Testis (tissue), 3 donors: ENCODE results near the gene HSD17B12. TPM values are rescaled to one million over a fixed set of nuclear protein-coding genes. Genes with fewer than 3 reads are reported as not detected.

Experiments
- DNase-seq: peaks from one replicate; pipeline ENCODE4 v3.0.0-alpha.2; 2019
- H3K27ac ChIP-seq, 2 donors: fragments of 200-600 bp; sonication (generic); one replicate each; pipeline ENCODE4 v1.5.1; 2019
- H3K27me3 ChIP-seq: fragments of 200-600 bp; sonication (generic); one replicate; pipeline ENCODE4 v1.5.1; 2019
- H3K36me3 ChIP-seq: fragments of 200-600 bp; sonication (generic); one replicate; pipeline ENCODE4 v1.5.1; 2017; ENCODE audit warnings: low read depth; ENCODE audit errors: missing control alignments
- H3K4me1 ChIP-seq: fragments of 200-600 bp; sonication (generic); one replicate; pipeline ENCODE4 v1.5.1; 2019
- H3K4me3 ChIP-seq, 2 donors: fragments of 200-600 bp; sonication (generic); one replicate each; pipeline ENCODE4 v1.5.1; 2017 to 2019
- H3K9me3 ChIP-seq: fragments of 200-600 bp; sonication (generic); one replicate; pipeline ENCODE4 v1.5.1; 2017
- CTCF ChIP-seq, 3 experiments: fragments of 450-650 bp in 2 of 3; fragments of 200-600 bp in 1 of 3; sonication (generic) in 1 of 3; IDR thresholded peaks; one replicate each; pipeline ENCODE4 v1.5.1; 2016 to 2019; ENCODE audit warnings: antibody characterized with exemption in 3 of 3, mild to moderate bottlenecking in 2 of 3, moderate library complexity in 1 of 3
- POLR2A ChIP-seq: fragments of 450-650 bp; IDR thresholded peaks from one replicate; pipeline ENCODE4 v1.6.1; 2017; ENCODE audit warnings: antibody characterized with exemption, mild to moderate bottlenecking, moderate library complexity
- WGBS, 2 donors: methylation state at CpG; one replicate each; pipeline ENCODE4 v1.1.5; 2018; 5-methylcytosine and 5-hydroxymethylcytosine counted together
- intact Hi-C: fragments of 100-400 bp; cut with DNase I; formaldehyde crosslinking; loops from one replicate; pipeline ENCODE4 v1.15.1; 2023; ENCODE audit warnings: low total_unique reads
- polyA plus RNA-seq: library from polyadenylated mRNA; stranded (reverse); fragments of 350-450 nt; fragmentation: Illumina TruSeq; extraction: RNeasy Lipid Tissue Mini Kit (QIAGEN cat#74804); gene quantifications from one replicate; pipeline ENCODE4 v1.2.3, GENCODE V29; 2014; ENCODE audit warnings: low read depth, low replicate concordance; ENCODE audit not compliant: insufficient read depth
- total RNA-seq, 2 donors: library from RNA; depleted of rRNA; stranded (reverse); fragments of >200 nt; gene quantifications; one replicate each; pipeline ENCODE4 v1.2.3, GENCODE V29; 2016

HSD17B12 gene
- total and polyA plus RNA-seq, 3 donors from 2014 or later = 59.6 to 113 (median 93.5) TPM

GRCh38 chr11:43819926-43820325 lies 139.4 kb downstream of the HSD17B12 start:
- Histone ChIP-seq H3K27ac (no peak overlapping the region), H3K9me3 (no peaks in the 10 kb centered on the region), H3K4me3 (no peak overlapping the region), H3K27me3 (no peaks in the 10 kb centered on the region), H3K4me1 (no peaks in the 10 kb centered on the region), H3K36me3 (no peaks in the 10 kb centered on the region)
- DNase-seq = no peak
- TF ChIP-seq CTCF (IDR thresholded peaks at IDR 0.05) (no peak), POLR2A (no peak)
- intact Hi-C loops = no loop called here
- 88 to 95% methylated on average over 2 of the region's 2 CpGs for WGBS, 2 donors

DNA sequence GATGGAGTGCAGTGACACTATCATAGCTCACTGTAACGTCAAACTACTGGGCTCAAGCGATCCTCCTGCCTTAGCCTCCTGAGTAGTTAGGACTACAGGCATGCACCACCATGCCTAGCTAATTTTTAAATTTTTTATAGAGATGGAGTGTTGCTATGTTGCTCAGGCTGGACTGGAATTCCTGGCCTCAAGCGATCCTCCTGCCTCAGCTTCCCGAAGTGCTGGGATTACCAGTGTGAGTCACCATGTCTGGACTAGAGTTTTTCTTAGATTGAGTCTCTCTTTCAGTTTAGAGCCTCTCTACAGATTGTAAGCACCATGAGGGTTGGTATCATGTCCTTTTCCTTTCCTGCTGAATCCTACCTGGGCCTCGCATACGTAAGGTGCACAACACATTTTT lies 142.8 kb downstream of the HSD17B12 start:
- Histone ChIP-seq H3K27ac (no peak overlapping the region), H3K36me3 (no peaks in the 10 kb centered on the region), H3K9me3 (no peaks in the 10 kb centered on the region), H3K4me3 (no peak overlapping the region), H3K4me1 (no peaks in the 10 kb centered on the region), H3K27me3 (no peaks in the 10 kb centered on the region)
- DNase-seq = no peak
- no peak for TF ChIP-seq CTCF (IDR thresholded peaks at IDR 0.05)
- TF ChIP-seq POLR2A = no peak
- WGBS, 2 donors = 93 to 98% methylated on average over 6 of the region's 6 CpGs
- intact Hi-C loops = no loop called here

DNA sequence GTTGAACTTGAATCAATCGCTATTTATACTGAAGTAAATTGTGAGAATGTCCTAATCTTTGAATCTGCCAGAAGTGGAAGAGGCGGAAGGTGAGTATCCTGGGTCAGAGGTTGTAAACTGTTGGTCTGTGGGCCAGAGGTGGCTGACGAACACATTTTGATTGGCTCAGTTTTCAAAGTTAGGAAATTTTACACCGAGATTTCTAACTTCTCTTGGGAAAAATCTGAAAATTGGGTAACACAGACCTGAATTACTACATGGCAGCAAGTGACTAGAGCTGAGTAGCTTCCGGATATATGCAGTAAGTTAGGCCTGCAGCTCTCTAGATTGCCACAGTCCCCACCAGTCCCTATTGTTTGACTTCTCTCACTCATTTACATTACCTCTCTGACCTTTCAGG lies 143.3 kb downstream of the HSD17B12 start:
- no peaks in the 10 kb centered on the region for H3K36me3 ChIP-seq
- DNase-seq = no peak
- H3K4me3 ChIP-seq = no peak overlapping the region
- no peak overlapping the region for H3K27ac ChIP-seq
- TF ChIP-seq CTCF (IDR thresholded peaks at IDR 0.05) (no peak), POLR2A (no peak)
- H3K9me3 ChIP-seq = no peaks in the 10 kb centered on the region
- intact Hi-C loops = no loop called here
- H3K4me1 ChIP-seq = no peaks in the 10 kb centered on the region
- no peaks in the 10 kb centered on the region for H3K27me3 ChIP-seq
- 94 to 97% methylated on average over 5 of the region's 5 CpGs for WGBS, 2 donors

DNA sequence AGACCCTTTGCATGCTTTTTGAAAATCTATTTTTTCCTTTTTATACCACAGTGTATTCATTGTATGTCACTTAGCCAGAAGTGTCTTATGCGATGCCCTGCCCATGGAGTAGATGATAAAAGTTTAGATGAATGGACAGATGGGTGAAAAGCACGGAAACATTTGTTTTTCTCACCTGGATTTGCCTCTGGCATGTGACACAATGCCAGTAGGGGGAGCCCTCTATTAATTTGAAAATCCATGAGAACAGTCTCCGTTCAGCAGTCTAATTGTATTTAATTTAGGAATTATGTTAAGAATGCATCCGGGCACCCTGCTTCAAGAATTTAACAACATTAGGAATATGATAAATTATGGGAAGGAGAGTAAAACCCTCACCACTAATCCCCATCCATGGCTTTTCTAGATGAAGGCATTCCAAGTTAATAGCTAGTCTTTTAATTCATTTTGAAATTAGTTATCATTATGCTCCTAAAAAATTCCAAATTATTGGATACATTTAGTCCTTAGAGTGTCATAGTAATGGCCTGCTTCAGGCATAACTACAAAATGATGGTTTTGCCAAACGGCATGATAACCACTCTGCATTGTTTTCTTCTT lies 144.8 kb downstream of the HSD17B12 start:
- H3K27ac ChIP-seq = no peak overlapping the region
- 52 to 59% methylated on average over 5 of the region's 5 CpGs for WGBS, 2 donors
- H3K27me3 ChIP-seq = no peaks in the 10 kb centered on the region
- H3K9me3 ChIP-seq = no peaks in the 10 kb centered on the region
- H3K36me3 ChIP-seq = no peaks in the 10 kb centered on the region
- no peak overlapping the region for H3K4me3 ChIP-seq
- DNase-seq = peak; percentile 23
- intact Hi-C loops = no loop called here
- peak; percentile 23 to 69 (median 46) for TF ChIP-seq CTCF (IDR thresholded peaks at IDR 0.05)
- no peak for TF ChIP-seq POLR2A
- H3K4me1 ChIP-seq = no peaks in the 10 kb centered on the region

- Histone ChIP-seq H3K27ac (no peak overlapping the region), H3K36me3 (no peaks in the 10 kb centered on the region), H3K27me3 (no peaks in the 10 kb centered on the region), H3K4me1 (no peaks in the 10 kb centered on the region), H3K4me3 (no peak overlapping the region), H3K9me3 (no peaks in the 10 kb centered on the region)
- DNase-seq = no peak
- WGBS, 2 donors = 66 to 74% methylated on average over 5 of the region's 5 CpGs
- no peak for TF ChIP-seq CTCF (IDR thresholded peaks at IDR 0.05)
- TF ChIP-seq POLR2A = no peak
- intact Hi-C loops = no loop called here
Observed at GRCh38 chr11:43830928-43831440, 150.4 kb downstream of the HSD17B12 start.
